H1 (cell line): ENCODE measurements around the gene ST3GAL3. TPM values are rescaled to one million over a fixed set of nuclear protein-coding genes. Genes with fewer than 3 reads are reported as not detected.

ENCODE experiments used
- CTCF ChIA-PET: fragments of 300-600 bp; sonication (Branson Sonifier 250); formaldehyde crosslinking; loops from one replicate; lab custom pipeline; 2021; ENCODE audit not compliant: partially characterized antibody; lab: Charles Lee
- POLR2A ChIA-PET: fragments of 300-600 bp; sonication (Branson Sonifier 250); formaldehyde crosslinking; loops from one replicate; lab custom pipeline; 2021; ENCODE audit warnings: inconsistent platforms; ENCODE audit not compliant: partially characterized antibody; lab: Charles Lee
- DNase-seq, 2 experiments: peaks; one replicate each; pipeline versions ENCODE4 v3.0.0 to v3.0.0-alpha.2; 2010 to 2022; ENCODE audit warnings: low spot score in 2 of 2, low read depth in 1 of 2, mixed read lengths in 1 of 2
- FAIRE-seq: peaks from 2 replicates; lab custom pipeline; 2011; peaks lifted over from hg19 to GRCh38; lab: Jason Lieb, UNC
- H2AFZ ChIP-seq: 2 replicates; pipeline ENCODE4 v1.8.1; 2012; ENCODE audit warnings: low read length, inconsistent platforms
- H2AK5ac ChIP-seq: 2 replicates; pipeline ENCODE4 v1.6.1; 2013; ENCODE audit warnings: low read depth, low read length
- H2BK120ac ChIP-seq: replicated peaks from 2 replicates; pipeline ENCODE3; 2013; ENCODE audit warnings: low read depth, low read length, inconsistent platforms
- H2BK12ac ChIP-seq: 2 replicates; pipeline ENCODE4 v1.6.1; 2013; ENCODE audit warnings: low read depth, low read length
- H2BK15ac ChIP-seq: 2 replicates; pipeline ENCODE4 v1.6.1; 2013; ENCODE audit warnings: low read length
- H2BK20ac ChIP-seq: 2 replicates; pipeline ENCODE4 v1.6.1; 2013; ENCODE audit warnings: low read length
- H2BK5ac ChIP-seq: 2 replicates; pipeline ENCODE4 v1.6.1; 2013; ENCODE audit warnings: low read depth, low read length
- H3K14ac ChIP-seq: 2 replicates; pipeline ENCODE4 v1.6.1; 2013; ENCODE audit warnings: inconsistent platforms; ENCODE audit not compliant: insufficient read length
- H3K18ac ChIP-seq: 2 replicates; pipeline ENCODE4 v1.6.1; 2013; ENCODE audit warnings: low read length; ENCODE audit errors: extremely low read depth
- H3K23ac ChIP-seq: 2 replicates; pipeline ENCODE4 v1.6.1; 2013; ENCODE audit warnings: inconsistent platforms; ENCODE audit not compliant: insufficient read length
- H3K23me2 ChIP-seq: 2 replicates; pipeline ENCODE4 v1.6.1; 2013; ENCODE audit warnings: low read depth, low read length
- H3K27ac ChIP-seq: 2 replicates; pipeline ENCODE4 v1.6.1; 2011; ENCODE audit warnings: low read depth, low read length, inconsistent platforms
- H3K27me3 ChIP-seq, 4 experiments: replicated peaks in 1 of 4; 1 replicate in 1 of 4; 2 replicates in 3 of 4; pipeline versions ENCODE4 v1.6.1 to v1.8.1; 2011 to 2013; ENCODE audit warnings: low read length in 3 of 4, mild to moderate bottlenecking in 3 of 4, inconsistent platforms in 2 of 4, mixed read lengths in 2 of 4, moderate library complexity in 1 of 4; ENCODE audit not compliant: control insufficient read depth in 3 of 4, insufficient read depth in 3 of 4; ENCODE audit errors: extremely low read depth in 1 of 4
- H3K36me3 ChIP-seq, 4 experiments: 2 replicates each; pipeline versions ENCODE4 v1.6.1 to v1.8.1; 2011 to 2013; ENCODE audit warnings: mild to moderate bottlenecking in 4 of 4, low read length in 3 of 4, moderate library complexity in 2 of 4, control low read depth in 1 of 4, inconsistent platforms in 1 of 4; ENCODE audit not compliant: insufficient read depth in 4 of 4, control insufficient read depth in 2 of 4
- H3K4ac ChIP-seq: replicated peaks from 2 replicates; pipeline ENCODE3; 2013; ENCODE audit warnings: low read length, low read depth, mixed read lengths, inconsistent platforms; ENCODE audit not compliant: insufficient read length
- H3K4me1 ChIP-seq, 4 experiments: replicated peaks in 1 of 4; 1 replicate in 1 of 4; 2 replicates in 3 of 4; pipeline versions ENCODE4 v1.6.1 to v1.8.1; 2011 to 2013; ENCODE audit warnings: low read length in 3 of 4, inconsistent platforms in 2 of 4, mixed read lengths in 1 of 4; ENCODE audit not compliant: insufficient read depth in 4 of 4, control insufficient read depth in 3 of 4
- H3K4me2 ChIP-seq, 2 experiments: 2 replicates each; pipeline versions ENCODE4 v1.6.1 to v1.8.1; 2011 to 2013; ENCODE audit warnings: low read depth in 2 of 2, low read length in 2 of 2, control low read depth in 1 of 2, inconsistent platforms in 1 of 2, mild to moderate bottlenecking in 1 of 2; ENCODE audit not compliant: insufficient read depth in 1 of 2
- H3K4me3 ChIP-seq, 4 experiments: fragments of 200-600, 300-600 bp in 1 of 4; sonication (generic), shearing (Covaris generic), sonication (Bioruptor Twin) in 1 of 4; 2 replicates each; pipeline versions ENCODE4 v1.5.1 to v1.8.1; 2011 to 2016; ENCODE audit warnings: low read length in 4 of 4, low read depth in 3 of 4, control low read depth in 2 of 4, inconsistent platforms in 2 of 4, mild to moderate bottlenecking in 2 of 4, mixed read lengths in 1 of 4, moderate library complexity in 1 of 4; ENCODE audit not compliant: insufficient read depth in 2 of 4; ENCODE audit errors: extremely low read depth in 1 of 4
- H3K56ac ChIP-seq: replicated peaks from 2 replicates; pipeline ENCODE3; 2013; ENCODE audit warnings: low read depth, mild to moderate bottlenecking, mixed read lengths, low read length, inconsistent platforms; ENCODE audit not compliant: insufficient read length
- H3K79me1 ChIP-seq: 2 replicates; pipeline ENCODE4 v1.6.1; 2013; ENCODE audit warnings: low read depth, low read length, control low read depth
- H3K79me2 ChIP-seq, 2 experiments: 2 replicates each; pipeline versions ENCODE4 v1.6.1 to v1.8.1; 2012 to 2013; ENCODE audit warnings: low read length in 2 of 2, mild to moderate bottlenecking in 2 of 2, inconsistent platforms in 1 of 2; ENCODE audit not compliant: insufficient read depth in 2 of 2, control insufficient read depth in 1 of 2
- H3K9ac ChIP-seq, 4 experiments: replicated peaks in 1 of 4; 1 replicate in 1 of 4; 2 replicates in 3 of 4; pipeline versions ENCODE4 v1.6.1 to v1.8.1; 2011 to 2013; ENCODE audit warnings: low read depth in 3 of 4, low read length in 3 of 4, control low read depth in 2 of 4, mild to moderate bottlenecking in 2 of 4, moderate library complexity in 2 of 4, inconsistent platforms in 1 of 4; ENCODE audit errors: extremely low read depth in 1 of 4
- H3K9me3 ChIP-seq, 2 experiments: 2 replicates each; pipeline versions ENCODE4 v1.6.1 to v1.8.1; 2012 to 2013; ENCODE audit warnings: mild to moderate bottlenecking in 2 of 2, moderate library complexity in 2 of 2, control low read depth in 1 of 2, inconsistent platforms in 1 of 2, low read depth in 1 of 2, low read length in 1 of 2, mixed read lengths in 1 of 2; ENCODE audit not compliant: insufficient read depth in 2 of 2
- H4K20me1 ChIP-seq, 2 experiments: replicated peaks in 1 of 2; 2 replicates each; pipeline versions ENCODE3 to v1.8.1; 2011 to 2013; ENCODE audit warnings: inconsistent platforms in 2 of 2, low read length in 2 of 2, mild to moderate bottlenecking in 1 of 2; ENCODE audit not compliant: insufficient read depth in 2 of 2, control insufficient read depth in 1 of 2
- H4K5ac ChIP-seq: 2 replicates; pipeline ENCODE4 v1.6.1; 2013; ENCODE audit warnings: low read length, low read depth, mixed read lengths, inconsistent platforms; ENCODE audit not compliant: insufficient read length
- H4K8ac ChIP-seq: 2 replicates; pipeline ENCODE4 v1.8.0; 2013; ENCODE audit warnings: mild to moderate bottlenecking, moderate library complexity, low read length, inconsistent platforms; ENCODE audit not compliant: insufficient read depth; ENCODE audit errors: extremely low read depth
- H4K91ac ChIP-seq: replicated peaks from 2 replicates; pipeline ENCODE3; 2013; ENCODE audit warnings: low read length, mixed read lengths, inconsistent platforms; ENCODE audit not compliant: insufficient read length
- CBX8 ChIP-seq: fragments of 300-800, 300-1000 bp; sonication (generic); IDR thresholded peaks from 2 replicates; pipeline ENCODE4 v1.7.1; 2016; ENCODE audit warnings: low read depth, low read length, borderline replicate concordance
- FOSL1 ChIP-seq: IDR thresholded peaks from 2 replicates; pipeline ENCODE4 v1.6.1; 2011; ENCODE audit warnings: mild to moderate bottlenecking, low read depth, low read length, moderate library complexity; ENCODE audit not compliant: insufficient read depth
- GTF2F1 ChIP-seq: IDR thresholded peaks from 2 replicates; pipeline ENCODE4 v1.6.1; 2012; ENCODE audit warnings: low read depth, low read length, improper control_type of control experiment, borderline replicate concordance
- JUND ChIP-seq: IDR thresholded peaks from 2 replicates; pipeline ENCODE4 v1.6.1; 2011; ENCODE audit warnings: mild to moderate bottlenecking, improper control_type of control experiment, low read length
- MAFK ChIP-seq: IDR thresholded peaks from 2 replicates; pipeline ENCODE4 v1.6.1; 2012; ENCODE audit warnings: low read depth, mild to moderate bottlenecking, improper control_type of control experiment, low read length
- MAX ChIP-seq: IDR thresholded peaks from 2 replicates; pipeline ENCODE4 v1.6.1; 2012; ENCODE audit warnings: inconsistent platforms
- TAF7 ChIP-seq: optimal IDR thresholded peaks from 2 replicates; pipeline ENCODE3; 2011; ENCODE audit warnings: low read depth, mild to moderate bottlenecking, inconsistent platforms, low read length, moderate library complexity, borderline replicate concordance
- WGBS, 2 experiments: shearing (Covaris generic) in 1 of 2; methylation state at CpG; one replicate each; pipeline versions ENCODE4 v1.1.6 to v1.1.7; 2013 to 2015; ENCODE audit warnings: low lambda C conversion rate in 2 of 2, mixed read lengths in 2 of 2, inconsistent platforms in 1 of 2, low coverage in 1 of 2, missing lambda C conversion rate in 1 of 2; ENCODE audit not compliant: insufficient replicate concordance in 2 of 2, insufficient coverage in 1 of 2, insufficient read length in 1 of 2; ENCODE audit errors: extremely low coverage in 1 of 2, missing lambda C conversion rate in 1 of 2; 5-methylcytosine and 5-hydroxymethylcytosine counted together
- polyA plus RNA-seq, 7 experiments: library from polyadenylated mRNA; depleted of rRNA in 3 of 7; stranded (reverse) in 5 of 7; unstranded in 2 of 7; fragments of >200 nt in 5 of 7; fragments of 200-250 nt in 2 of 7; gene quantifications; 1 replicate in 5 of 7; 2 replicates in 1 of 7; 4 replicates in 1 of 7; pipeline versions ENCODE4 v1.2.1 to v1.2.3, GENCODE V29; 2011 to 2013; ENCODE audit warnings: missing spikeins in 2 of 7, mixed read lengths in 2 of 7
- total RNA-seq: library from RNA; stranded (reverse); fragmentation: NEBNext Ultra II Directional; extraction: Animal tissue kit (Norgen Biotek cat#: 25700); gene quantifications from 2 replicates; pipeline ENCODE4 v1.2.1, GENCODE V29; 2021
- TF ChIP-seq, protein P1 (sequence below): IDR thresholded peaks from 2 replicates; pipeline ENCODE4 v1.6.1; 2012; ENCODE audit warnings: low read length, inconsistent platforms

The ST3GAL3 gene
- total and polyA plus RNA-seq, 2 of the 8 experiments (the other 6 are each of a cell fraction or from before 2014, with no cell fraction given), result 6.8 to 7.0 TPM

DNA sequence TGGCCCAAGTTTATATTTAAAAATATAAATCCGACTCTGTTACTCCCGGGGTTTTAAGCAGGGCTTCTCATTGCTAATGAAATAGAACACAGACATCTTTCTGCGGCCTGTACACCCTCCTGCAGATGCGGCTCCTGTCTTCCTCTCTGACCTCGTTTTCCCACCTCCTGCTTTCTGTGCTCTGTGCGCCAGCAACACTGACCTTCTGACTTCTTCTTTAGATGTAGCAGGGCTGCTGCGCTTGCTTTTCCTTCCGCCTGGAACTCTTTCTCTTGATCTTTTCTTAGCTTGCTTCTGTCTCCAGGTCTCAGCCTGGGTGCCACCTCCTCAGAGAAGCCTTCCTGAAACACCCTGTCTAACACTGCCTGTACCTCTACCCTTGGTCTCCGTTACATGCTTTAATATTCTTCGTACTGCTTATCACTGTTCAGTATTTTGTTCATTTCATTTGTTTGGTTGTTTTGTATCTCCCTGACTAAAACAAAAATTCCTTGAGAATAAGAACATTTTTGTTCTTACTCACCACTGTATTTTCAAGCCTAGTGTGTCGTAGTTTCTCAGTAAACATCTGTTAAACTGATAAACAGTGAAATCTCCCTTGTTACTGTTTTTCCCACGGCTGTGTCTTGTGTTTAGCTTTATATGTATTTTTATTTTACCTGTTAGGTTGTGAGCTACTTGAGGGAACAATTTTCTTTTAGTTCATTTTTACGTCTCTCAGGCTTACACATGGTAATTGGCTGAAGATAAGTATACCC is 79.0 kb downstream of the ST3GAL3 start:
- Histone ChIP-seq H2AK5ac (no peak overlapping the region; the same call in 1 of the 2 replicates), H3K4me2 (no peak overlapping the region), H2BK12ac (no peak overlapping the region), H3K56ac (no peak overlapping the region), H3K9me3 (no peaks in the 10 kb centered on the region), H2AFZ (no peak overlapping the region), H3K79me1 (no peaks in the 10 kb centered on the region), H4K5ac (no peak overlapping the region), H3K4me3 (no peak overlapping the region), H3K4ac (no peak overlapping the region), H3K18ac (no peak overlapping the region), H2BK20ac (no peak overlapping the region), H4K8ac (no peak overlapping the region), H4K91ac (no peak overlapping the region), H3K4me1 (peaks cover 0 to 4% (median 0%) of the 10 kb centered on the region in 4 experiments; a peak in 1 of 7 replicates), H2BK15ac (no peak overlapping the region), H3K14ac (no peak overlapping the region), H3K23ac (no peak overlapping the region), H3K9ac (no peak overlapping the region), H3K27ac (no peak overlapping the region), H4K20me1 (no peaks in the 10 kb centered on the region), H3K27me3 (no peaks in the 10 kb centered on the region), H3K23me2 (no peaks in the 10 kb centered on the region), H2BK120ac (no peak overlapping the region), H2BK5ac (no peak overlapping the region), H3K79me2 (no peaks in the 10 kb centered on the region), H3K36me3 (no peaks in the 10 kb centered on the region)
- CTCF ChIA-PET, result interaction anchor here (0.8 to 1.4 kb wide), 5 partner anchors 8 to 153 kb away, joined by 3 to 5 read pairs (median 4); partner anchors contain the start of gene ARTN
- POLR2A ChIA-PET, result interaction anchor here (0.5 to 1.1 kb wide), 3 partner anchors 12 to 149 kb away, joined by 3 read pairs; no protein-coding TSS in a partner anchor
- DNase-seq, result no peak
- FAIRE-seq, result no peak
- no peak for TF ChIP-seq GTF2F1
- no peak for TF ChIP-seq MAX
- no peak for TF ChIP-seq MAFK
- TF ChIP-seq, protein P1, sequence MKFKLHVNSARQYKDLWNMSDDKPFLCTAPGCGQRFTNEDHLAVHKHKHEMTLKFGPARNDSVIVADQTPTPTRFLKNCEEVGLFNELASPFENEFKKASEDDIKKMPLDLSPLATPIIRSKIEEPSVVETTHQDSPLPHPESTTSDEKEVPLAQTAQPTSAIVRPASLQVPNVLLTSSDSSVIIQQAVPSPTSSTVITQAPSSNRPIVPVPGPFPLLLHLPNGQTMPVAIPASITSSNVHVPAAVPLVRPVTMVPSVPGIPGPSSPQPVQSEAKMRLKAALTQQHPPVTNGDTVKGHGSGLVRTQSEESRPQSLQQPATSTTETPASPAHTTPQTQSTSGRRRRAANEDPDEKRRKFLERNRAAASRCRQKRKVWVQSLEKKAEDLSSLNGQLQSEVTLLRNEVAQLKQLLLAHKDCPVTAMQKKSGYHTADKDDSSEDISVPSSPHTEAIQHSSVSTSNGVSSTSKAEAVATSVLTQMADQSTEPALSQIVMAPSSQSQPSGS, result no peak
- no peak for TF ChIP-seq CBX8
- no peak for TF ChIP-seq FOSL1
- no peak for TF ChIP-seq TAF7
- no peak for TF ChIP-seq JUND
- 93% methylated on average over 13 of the region's 13 CpGs; no CpG with 5 or more reads in 1 of the 2 experiments for WGBS, 2 experiments
